NCI-H2107 (cell line): Measurements from ENCODE around the gene RIN1.
"Not testable (repeated sequence)": the region's sequence is repeated elsewhere in the genome, so short reads cannot be mapped to it uniquely, and the experiment has no call there.

Experiments
- DNase-seq: peaks from one replicate; lab custom pipeline; 2025; lab: John Stamatoyannopoulos, UW

RIN1 gene

GRCh38 chr11:66318600-66318970, 17.6 kb downstream of the RIN1 start:
- no peak for DNase-seq

DNA sequence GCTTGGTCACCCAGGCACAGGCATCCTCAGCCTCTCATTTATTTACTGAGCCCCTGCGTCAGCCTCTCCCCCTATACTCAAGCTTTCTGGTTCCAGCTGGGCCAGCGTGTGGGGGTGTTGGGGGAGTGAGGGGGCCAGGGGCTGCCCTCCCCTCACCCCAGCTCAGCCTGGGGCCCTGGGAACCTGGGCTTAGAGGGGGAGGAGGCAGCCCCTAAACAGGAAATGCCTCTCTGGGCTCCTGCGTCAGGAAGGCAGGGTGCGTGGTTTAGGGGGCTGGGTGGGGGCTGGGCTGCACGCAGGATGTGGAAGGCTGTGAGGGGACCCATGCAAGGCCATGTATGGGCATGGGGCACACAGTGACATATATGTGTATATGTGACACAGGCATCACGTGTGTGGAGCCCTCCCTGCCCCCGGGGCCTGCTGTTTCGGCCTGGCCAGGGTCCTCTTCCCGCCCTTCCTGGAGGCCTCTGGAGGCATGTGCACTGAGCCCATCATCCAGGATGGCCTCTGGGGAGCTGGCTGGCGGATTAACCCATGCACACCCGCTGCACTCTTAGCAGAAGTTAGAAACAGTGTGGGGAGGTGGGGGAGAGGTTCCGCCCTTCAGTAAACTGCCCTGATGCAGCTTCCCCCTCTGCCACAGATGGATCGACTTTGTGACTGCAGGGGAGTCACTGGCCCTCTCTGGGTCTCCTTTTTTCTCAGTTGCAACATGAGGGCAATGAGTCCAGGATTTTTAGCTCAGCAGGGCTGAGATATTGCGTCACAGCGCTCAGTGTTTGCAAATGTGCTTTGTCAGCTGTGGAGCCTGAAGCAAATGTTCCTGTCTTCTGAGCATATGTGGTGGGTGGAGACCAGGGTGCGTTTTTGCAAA, 18.3 kb downstream of the RIN1 start:
- DNase-seq, result no peak

- DNase-seq, result no peak
These were observed 18.9 kb downstream of the RIN1 start for GRCh38 chr11:66317322-66317722.

DNA sequence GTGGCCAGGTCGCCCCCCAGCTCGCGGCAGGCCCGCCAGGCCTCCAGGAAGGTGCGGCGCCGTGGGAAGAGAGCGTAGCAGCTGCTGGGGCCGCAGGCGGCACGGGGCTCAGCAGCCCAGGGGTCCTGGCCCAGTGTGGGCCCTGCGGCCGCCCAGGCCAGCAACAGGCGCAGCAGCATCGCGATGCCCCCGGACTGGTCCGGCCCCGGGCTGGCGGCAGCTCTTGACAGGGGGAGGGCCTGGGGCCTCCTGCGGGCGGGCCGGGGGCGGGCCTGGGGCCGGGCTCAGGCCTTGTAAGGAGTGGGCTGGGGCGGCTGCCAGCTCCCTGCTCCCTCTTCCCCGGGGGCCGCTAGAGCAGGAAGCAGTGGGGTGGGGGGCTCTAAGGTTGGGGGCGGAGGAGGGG, 19.4 kb downstream of the RIN1 start, which contains the start of gene CD248:
TSS of gene CD248 (minus strand) at position 196 of the 403 bp plus-strand sequence. CDS start at position 179, 17 bp downstream.
- DNase-seq, result no peak

GRCh38 chr11:66315921-66316811, 20.1 kb downstream of the RIN1 start:
- no peak for DNase-seq

- DNase-seq, result no peak
These were observed 20.7 kb downstream of the RIN1 start for GRCh38 chr11:66315498-66315885.

DNA sequence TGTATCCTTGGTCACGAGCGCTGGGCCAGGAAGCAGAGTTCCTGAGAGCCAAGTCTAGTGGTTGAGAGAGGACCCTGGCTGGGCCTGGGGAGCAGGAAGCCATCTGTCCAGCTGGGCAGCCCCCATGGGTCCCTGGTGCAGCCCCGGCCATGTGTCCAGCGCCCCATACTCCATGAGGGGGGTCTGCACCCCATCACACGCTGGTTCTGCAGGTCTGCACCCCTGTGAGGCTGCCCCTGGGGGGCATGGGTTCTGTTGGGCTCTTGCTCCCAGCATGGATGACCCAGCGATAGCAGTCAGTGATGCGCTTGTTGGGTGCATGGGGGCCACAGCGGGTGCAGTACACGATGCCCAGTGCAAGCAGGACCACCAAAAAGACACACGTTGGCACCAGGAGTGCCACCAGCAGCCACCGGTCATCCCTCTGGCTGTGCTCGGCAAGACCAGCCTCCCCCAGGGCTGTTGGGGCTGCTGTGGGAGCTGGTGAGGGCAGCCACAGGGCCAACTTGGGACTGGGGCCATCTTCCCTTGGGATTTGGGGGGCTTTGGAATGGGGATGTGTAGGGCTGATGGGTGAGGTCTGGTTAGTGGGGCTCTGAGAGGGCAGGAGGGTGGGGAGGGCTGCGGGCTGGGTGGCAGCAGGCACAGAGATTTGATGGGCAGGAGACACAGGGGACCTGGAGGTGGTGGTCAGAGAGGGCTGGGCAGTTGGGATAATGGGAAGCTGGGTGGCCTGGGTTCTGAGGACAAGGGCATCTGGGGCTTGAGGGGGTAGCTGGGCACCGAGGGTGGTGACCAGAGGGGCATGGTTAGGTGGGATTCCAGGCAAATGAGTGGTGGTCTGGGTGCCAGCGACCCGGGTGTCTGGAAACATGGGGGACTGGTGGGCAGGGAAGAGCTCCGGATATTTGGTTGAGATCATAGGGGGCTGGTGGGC, 21.4 kb downstream of the RIN1 start:
- no peak for DNase-seq

DNA sequence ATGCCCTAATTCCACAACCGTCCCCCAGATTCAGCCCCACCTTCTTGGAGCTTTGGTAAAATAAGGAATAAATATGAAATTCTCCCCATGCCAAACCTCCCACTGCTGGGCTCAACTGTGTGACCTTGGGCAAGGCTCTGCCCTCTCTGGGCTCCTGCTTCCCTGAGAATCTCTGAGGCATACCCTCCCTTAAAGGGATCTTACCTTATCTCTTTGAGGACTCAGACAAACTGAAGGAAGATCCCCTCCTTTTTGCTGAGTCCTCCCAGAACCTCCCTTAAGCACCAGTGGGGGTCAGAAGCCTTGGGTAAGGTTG, 22.1 kb downstream of the RIN1 start:
- DNase-seq, result no peak

GRCh38 chr11:66313321-66314185, 22.7 kb downstream of the RIN1 start:
- no peak for DNase-seq

GRCh38 chr11:66312549-66313320, 23.5 kb downstream of the RIN1 start:
- peak; percentile 94 for DNase-seq

DNA sequence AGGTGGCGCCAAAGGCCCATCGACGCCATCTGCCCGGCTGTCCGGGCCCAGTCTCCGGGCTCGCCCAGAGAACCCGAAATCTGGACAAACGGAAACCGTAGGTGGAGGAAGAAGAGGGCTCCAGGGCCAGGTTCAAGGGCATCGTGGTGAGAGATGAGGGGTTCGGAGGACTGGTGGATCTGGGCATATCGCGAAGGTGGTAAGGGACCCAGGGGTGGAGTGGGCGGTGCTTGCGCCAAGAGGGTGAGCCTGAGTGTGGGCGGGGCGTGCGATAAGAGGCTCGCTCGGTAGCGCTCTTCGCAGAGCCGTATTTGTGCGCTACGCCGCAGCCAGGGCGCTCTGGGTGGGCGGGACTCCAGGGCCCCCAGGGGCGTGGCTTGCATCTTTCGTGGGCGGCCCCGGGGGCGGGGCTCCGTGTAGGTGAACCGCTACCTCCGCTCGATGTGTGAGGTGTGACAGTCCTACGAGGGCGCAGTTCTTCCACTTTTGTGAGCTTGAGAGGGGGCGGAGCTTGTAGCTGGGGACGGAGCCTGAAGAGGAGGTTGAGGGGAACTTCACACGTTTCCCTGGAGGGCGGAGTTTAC, 24.2 kb downstream of the RIN1 start:
- peak; percentile 92 for DNase-seq

GRCh38 chr11:66311470-66311964, 24.7 kb downstream of the RIN1 start:
- no peak for DNase-seq

GRCh38 chr11:66310803-66311440, 25.3 kb downstream of the RIN1 start:
- not testable (repeated sequence) for DNase-seq

- no peak for DNase-seq
These were observed 25.9 kb downstream of the RIN1 start for GRCh38 chr11:66310324-66310723.

DNA sequence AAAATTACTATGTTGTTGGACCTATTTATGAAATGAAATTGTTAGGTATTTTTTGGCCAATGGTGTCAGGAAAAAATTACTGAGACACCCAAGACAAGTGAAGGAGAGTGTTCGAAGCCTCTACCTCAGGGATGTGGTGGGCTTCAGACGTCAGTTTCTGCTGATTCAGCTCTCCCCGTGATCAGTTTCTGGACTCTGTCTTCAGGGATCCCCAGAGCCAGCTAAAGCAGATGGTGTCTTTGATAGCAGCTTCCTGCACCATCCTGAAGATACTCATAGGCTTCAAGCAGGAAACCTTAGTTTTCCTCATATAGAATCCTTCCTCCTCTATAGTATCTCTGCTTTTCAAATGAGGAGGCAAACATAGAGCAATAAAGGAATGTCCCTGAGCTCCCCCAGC, 26.8 kb downstream of the RIN1 start:
- DNase-seq, result no peak

- DNase-seq, result no peak
These were observed 33.6 kb downstream of the RIN1 start for GRCh38 chr11:66302656-66303055.

- no peak for DNase-seq
These were observed 37.0 kb downstream of the RIN1 start for GRCh38 chr11:66299186-66299585.

DNA sequence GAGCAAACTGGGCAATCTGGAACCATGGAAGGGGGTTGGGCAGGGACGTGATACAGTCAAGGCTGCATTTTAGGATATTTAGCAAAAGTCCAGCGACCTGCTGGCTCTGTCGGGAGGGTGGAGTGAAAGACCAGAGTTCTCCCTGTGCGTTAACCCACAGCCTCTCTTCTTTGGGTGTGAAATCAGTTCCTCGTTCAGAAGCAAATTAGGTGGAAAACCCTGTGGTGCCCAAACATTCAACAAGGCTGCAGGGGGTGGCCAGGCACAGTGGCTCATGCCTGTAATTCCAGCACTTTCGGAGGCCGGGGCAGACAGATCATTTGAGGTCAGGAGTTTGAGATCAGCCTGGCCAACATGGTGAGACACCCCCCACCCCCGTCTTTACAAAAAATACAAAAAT, 38.6 kb downstream of the RIN1 start:
- DNase-seq, result no peak
